Cardiac fibroblast (primary cell): Measurements from ENCODE around the gene AKAP13.

Experiments
- DNase-seq, 2 donors: peaks; one replicate each; pipeline versions ENCODE4 v3.0.0 to v3.0.0-alpha.2; 2010; ENCODE audit warnings: low read depth in 2 of 2
- H3K4me3 ChIP-seq, 2 donors: replicated peaks in 1 of 2; 1 replicate in 1 of 2; 2 replicates in 1 of 2; pipeline ENCODE4 v1.5.1; 2011; ENCODE audit warnings: low read depth in 2 of 2, low read length in 2 of 2, mild to moderate bottlenecking in 2 of 2, moderate library complexity in 1 of 2
- TF ChIP-seq, protein P1 (sequence below): IDR thresholded peaks from one replicate; pipeline ENCODE4 v1.5.1; 2011; ENCODE audit warnings: low read depth, mild to moderate bottlenecking, low read length, inconsistent platforms

The AKAP13 gene

GRCh38 chr15:85749261-85750151 lies 369.1 kb downstream of the AKAP13 start:
- H3K4me3 ChIP-seq, result no peak overlapping the region

GRCh38 chr15:85750319-85751290 lies 370.2 kb downstream of the AKAP13 start:
- peak in 1 of 2 donors; percentile 89 for DNase-seq
- no peak overlapping the region for H3K4me3 ChIP-seq
- TF ChIP-seq, protein P1, sequence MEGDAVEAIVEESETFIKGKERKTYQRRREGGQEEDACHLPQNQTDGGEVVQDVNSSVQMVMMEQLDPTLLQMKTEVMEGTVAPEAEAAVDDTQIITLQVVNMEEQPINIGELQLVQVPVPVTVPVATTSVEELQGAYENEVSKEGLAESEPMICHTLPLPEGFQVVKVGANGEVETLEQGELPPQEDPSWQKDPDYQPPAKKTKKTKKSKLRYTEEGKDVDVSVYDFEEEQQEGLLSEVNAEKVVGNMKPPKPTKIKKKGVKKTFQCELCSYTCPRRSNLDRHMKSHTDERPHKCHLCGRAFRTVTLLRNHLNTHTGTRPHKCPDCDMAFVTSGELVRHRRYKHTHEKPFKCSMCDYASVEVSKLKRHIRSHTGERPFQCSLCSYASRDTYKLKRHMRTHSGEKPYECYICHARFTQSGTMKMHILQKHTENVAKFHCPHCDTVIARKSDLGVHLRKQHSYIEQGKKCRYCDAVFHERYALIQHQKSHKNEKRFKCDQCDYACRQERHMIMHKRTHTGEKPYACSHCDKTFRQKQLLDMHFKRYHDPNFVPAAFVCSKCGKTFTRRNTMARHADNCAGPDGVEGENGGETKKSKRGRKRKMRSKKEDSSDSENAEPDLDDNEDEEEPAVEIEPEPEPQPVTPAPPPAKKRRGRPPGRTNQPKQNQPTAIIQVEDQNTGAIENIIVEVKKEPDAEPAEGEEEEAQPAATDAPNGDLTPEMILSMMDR, result no peak

More at GRCh38 chr15:85749261-85750151, 369.1 kb downstream of the AKAP13 start:
- TF ChIP-seq, protein P1, result no peak
- peak in 1 of 2 donors; percentile 58 for DNase-seq

- TF ChIP-seq, protein P1, result no peak
- H3K4me3 ChIP-seq, result no peak overlapping the region
- DNase-seq, result no peak
These were observed 371.1 kb downstream of the AKAP13 start for GRCh38 chr15:85751291-85752123.

GRCh38 chr15:85752124-85752475 lies 371.7 kb downstream of the AKAP13 start:
- no peak for DNase-seq
- TF ChIP-seq, protein P1, result no peak
- H3K4me3 ChIP-seq, result no peak overlapping the region

- TF ChIP-seq, protein P1, result no peak
- no peak overlapping the region for H3K4me3 ChIP-seq
- DNase-seq, result no peak
These were observed 372.1 kb downstream of the AKAP13 start for GRCh38 chr15:85752491-85752961.

- TF ChIP-seq, protein P1, result no peak
- H3K4me3 ChIP-seq, result no peak overlapping the region
- DNase-seq, result no peak
These were observed 372.9 kb downstream of the AKAP13 start for GRCh38 chr15:85753261-85753660.
